ENCODE measurements around the gene MAP7. TPM values are rescaled to one million over a fixed set of nuclear protein-coding genes. Genes with fewer than 3 reads are reported as not detected.

MAP7 gene
- total and polyA plus RNA-seq, 9 of the 15 experiments (the other 6 are each of a cell fraction or from before 2014, with no cell fraction given), result 0.76 to 7.7 (median 3.9) TPM

GRCh38 chr6:136317021-136317694 is 233.1 kb downstream of the MAP7 start (continued):
- TF ChIP-seq HLTF (IDR thresholded peaks at IDR 0.05) (0 out of 2 replicates have a peak, but pooled peaks have one; percentile 37), MTA3 (IDR thresholded peaks at IDR 0.05; ENCODE audit: borderline replicate concordance) (0 out of 2 replicates have a peak, but pooled peaks have one; percentile 36), ESRRA (IDR thresholded peaks at IDR 0.05; ENCODE audit: borderline replicate concordance, low read depth) (no peak), TCFL5 (CRISPR knock-in tag; conservative IDR thresholded peaks at IDR 0.05) (no peak), YY1 (IDR thresholded peaks at IDR 0.05; ENCODE audit: borderline replicate concordance in 1 of 3, control insufficient read depth in 1 of 3, extremely low read depth in 1 of 3, insufficient read depth in 3 of 3, insufficient read length in 1 of 3, insufficient replicate concordance in 2 of 3, low read depth in 1 of 3, low read length in 2 of 3) (no peak), CTCF (IDR thresholded peaks at IDR 0.05 in 2 of 3, conservative IDR thresholded peaks at IDR 0.05 in 1 of 3; ENCODE audit: insufficient read depth in 2 of 3, low read depth in 1 of 3, low read length in 3 of 3) (peak; percentile 75 to 95 (median 84)), ARID2 (IDR thresholded peaks at IDR 0.05) (0 out of 2 replicates have a peak, but pooled peaks have one; percentile 34), CC2D1A (IDR thresholded peaks at IDR 0.05) (0 out of 2 replicates have a peak, but pooled peaks have one; percentile 15), KLF13 (tag; IDR thresholded peaks at IDR 0.05; ENCODE audit: borderline replicate concordance, low read depth) (peak; percentile 32; the same call in 1 of the 2 replicates), MEF2D (tag; conservative IDR thresholded peaks at IDR 0.05; ENCODE audit: low read depth) (0 out of 2 replicates have a peak, but pooled peaks have one; percentile 3), TAF15 (IDR thresholded peaks at IDR 0.05; ENCODE audit: low read depth, low read length) (no peak), DEAF1 (CRISPR knock-in tag; IDR thresholded peaks at IDR 0.05) (peak; percentile 74), ZNF717 (CRISPR knock-in tag; IDR thresholded peaks at IDR 0.05) (no peak), BMI1 (IDR thresholded peaks at IDR 0.05; ENCODE audit: low read length) (0 out of 2 replicates have a peak, but pooled peaks have one; percentile 22), BHLHE40 (IDR thresholded peaks at IDR 0.05; ENCODE audit: low read length) (peak; percentile 24; the same call in 1 of the 2 replicates)
